Spleen (tissue), 7 donors: Measurements from ENCODE around the gene LGALS9C.
"Not testable (repeated sequence)": the region's sequence is repeated elsewhere in the genome, so short reads cannot be mapped to it uniquely, and the experiment has no call there.

Experiments used
- CTCF ChIP-seq, 11 experiments: fragments of 200-600 bp in 7 of 11; fragments of 450-650 bp in 4 of 11; sonication (generic) in 4 of 11; IDR thresholded peaks in 8 of 11; conservative IDR thresholded peaks in 3 of 11; 1 replicate in 7 of 11; 2 replicates in 4 of 11; pipeline versions ENCODE4 v1.4.0 to v1.8.0; 2016 to 2021; ENCODE audit warnings: antibody characterized with exemption in 11 of 11, inconsistent platforms in 4 of 11, mild to moderate bottlenecking in 1 of 11
- POLR2A ChIP-seq, 3 donors: fragments of 450-650 bp; IDR thresholded peaks; one replicate each; pipeline ENCODE4 v1.5.1; 2017; ENCODE audit warnings: antibody characterized with exemption in 3 of 3, mild to moderate bottlenecking in 1 of 3
- POLR2AphosphoS5 ChIP-seq, 3 donors: sonication (generic); formaldehyde crosslinking; IDR thresholded peaks; one replicate each; pipeline ENCODE4 v1.5.1; 2017; ENCODE audit warnings: antibody characterized with exemption in 3 of 3
- donor health status: DM: no; HTN: no; CAD: no; lungs with moderate emphysema.
- donor health status: DM: no; HTN: no; CAD: no.
- donor health status: DM: no; HTN: no; CAD: no.

DNA sequence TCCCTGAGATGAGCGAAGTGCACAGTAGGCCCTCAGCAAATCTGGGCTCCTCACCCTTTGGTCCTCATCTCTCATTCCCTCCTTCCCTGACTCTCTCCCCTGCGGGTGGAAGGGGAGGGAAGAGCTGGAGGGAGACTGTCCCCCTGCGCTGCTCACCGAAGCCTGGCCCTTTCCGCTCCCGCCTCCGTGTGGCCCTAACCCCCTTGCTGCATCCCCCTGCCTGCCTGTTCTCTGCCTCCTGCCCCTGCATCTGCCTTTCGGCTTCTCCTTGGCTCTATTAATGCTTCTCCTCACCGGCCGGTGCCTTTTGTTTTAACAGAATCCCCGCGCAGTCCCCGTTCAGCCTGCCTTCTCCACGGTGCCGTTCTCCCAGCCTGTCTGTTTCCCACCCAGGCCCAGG lies 12.0 kb downstream of the LGALS9C start:
- TF ChIP-seq CTCF (IDR thresholded peaks at IDR 0.05 in 8 of 11, conservative IDR thresholded peaks at IDR 0.05 in 3 of 11); POLR2AphosphoS5 (IDR thresholded peaks at IDR 0.05); POLR2A (IDR thresholded peaks at IDR 0.05): not testable (repeated sequence)
